ENCODE results near the gene VPS11.

DNA sequence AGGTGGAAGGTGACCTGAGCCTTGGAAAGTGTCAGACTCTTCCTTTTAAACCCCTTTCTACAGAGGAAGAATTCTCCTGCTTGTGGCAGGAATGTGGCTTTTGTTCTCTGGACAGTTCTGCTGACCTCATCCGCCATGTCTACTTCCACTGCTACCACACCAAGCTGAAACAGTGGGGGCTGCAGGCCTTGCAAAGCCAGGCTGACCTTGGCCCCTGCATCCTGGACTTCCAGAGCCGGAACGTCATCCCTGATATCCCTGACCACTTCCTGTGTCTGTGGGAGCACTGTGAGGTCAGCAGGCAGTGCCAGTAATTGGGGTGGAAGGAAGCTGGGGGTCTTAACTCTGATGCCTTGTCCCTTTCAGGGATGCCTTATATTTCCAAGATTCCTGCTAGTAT is 63.0 kb downstream of the VPS11 start:
- no peak for TF ChIP-seq LEF1 (IDR thresholded peaks at IDR 0.05; ENCODE audit: borderline replicate concordance)
- no peak for TF ChIP-seq SP1 (IDR thresholded peaks at IDR 0.05)
- TF ChIP-seq BHLHE40 (IDR thresholded peaks at IDR 0.05; ENCODE audit: borderline replicate concordance) = no peak
- no peak for TF ChIP-seq FOXM1 (IDR thresholded peaks at IDR 0.05; ENCODE audit: borderline replicate concordance)

Measured in HEK293T (cell line).